Astrocyte of the cerebellum (primary cell): Measurements from ENCODE around the gene C15orf61.

Experiments
- DNase-seq: peaks from one replicate; pipeline ENCODE4 v3.0.0-alpha.2; 2011; ENCODE audit warnings: low read depth
- H3K4me3 ChIP-seq: 2 replicates; pipeline ENCODE4 v1.5.1; 2011; ENCODE audit warnings: mild to moderate bottlenecking, low read depth, low read length, moderate library complexity
- CTCF ChIP-seq: IDR thresholded peaks from 2 replicates; pipeline ENCODE4 v1.5.1; 2012; ENCODE audit warnings: low read length, low read depth, moderate library complexity, mild to moderate bottlenecking; ENCODE audit errors: missing control alignments
- in situ Hi-C: cut with HindIII; loops from 2 replicates; pipeline ENCODE4 v1.10.0; 2017; ENCODE audit warnings: low sequenced_read_pairs

C15orf61 gene

DNA sequence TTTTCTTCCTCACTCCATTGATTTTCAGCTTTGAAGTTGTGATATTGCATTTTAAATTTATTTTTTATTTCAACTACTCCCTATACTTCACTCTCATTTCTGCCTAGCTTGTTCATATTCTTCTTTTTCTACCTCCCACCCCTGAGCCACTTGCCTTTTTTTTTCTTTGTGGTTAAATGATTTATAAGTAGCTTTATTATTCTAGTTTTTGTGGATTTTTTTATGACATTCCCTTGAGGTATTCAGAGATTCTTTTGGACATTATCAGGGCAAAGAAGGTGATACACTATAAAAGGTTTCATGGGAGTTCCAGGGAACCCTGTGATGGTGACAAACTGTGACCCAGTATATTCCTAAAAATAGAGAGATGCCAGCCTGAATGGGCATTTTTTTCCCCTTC lies 3.3 kb downstream of the C15orf61 start:
- DNase-seq = no peak
- H3K4me3 ChIP-seq = no peak overlapping the region
- in situ Hi-C loops = loop anchor here (5.0 kb wide), 1 partner anchor 88 kb away; no protein-coding TSS in a partner anchor

GRCh38 chr15:67528513-67528912 lies 7.6 kb downstream of the C15orf61 start:
- TF ChIP-seq CTCF = no peak
- in situ Hi-C loops = loop anchor here (5.0 kb wide), 1 partner anchor 34 kb away; no protein-coding TSS in a partner anchor
- H3K4me3 ChIP-seq = no peak overlapping the region
- no peak for DNase-seq

More for the DNA sequence above, 3.3 kb downstream of the C15orf61 start:
- TF ChIP-seq CTCF = no peak

DNA sequence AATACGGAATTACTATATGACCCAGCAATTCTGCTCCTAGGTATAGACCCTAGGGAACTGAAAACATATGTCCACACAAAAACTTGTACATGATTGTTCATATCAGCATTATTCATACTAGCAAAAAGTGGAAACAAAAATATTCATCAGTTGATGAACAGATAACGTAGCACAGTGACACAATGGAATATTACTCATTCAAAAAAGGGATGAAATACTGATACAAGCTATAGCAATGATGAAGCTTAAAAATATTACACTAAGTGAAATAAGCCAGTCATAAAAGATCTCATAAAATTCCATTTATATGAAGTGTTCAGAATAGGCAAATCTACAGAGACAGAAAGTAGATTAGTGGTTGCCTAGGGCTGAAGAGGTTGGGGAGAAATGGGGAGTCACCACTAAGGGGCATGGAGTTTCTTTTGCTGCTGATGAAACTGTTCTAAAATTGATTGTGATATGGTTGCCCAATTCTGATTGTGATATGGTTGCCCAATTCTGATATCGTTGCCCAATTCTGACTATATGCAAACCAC lies 10.5 kb downstream of the C15orf61 start:
- no peak for DNase-seq
- TF ChIP-seq CTCF = no peak
- in situ Hi-C loops = no loop called here
- no peak overlapping the region for H3K4me3 ChIP-seq

DNA sequence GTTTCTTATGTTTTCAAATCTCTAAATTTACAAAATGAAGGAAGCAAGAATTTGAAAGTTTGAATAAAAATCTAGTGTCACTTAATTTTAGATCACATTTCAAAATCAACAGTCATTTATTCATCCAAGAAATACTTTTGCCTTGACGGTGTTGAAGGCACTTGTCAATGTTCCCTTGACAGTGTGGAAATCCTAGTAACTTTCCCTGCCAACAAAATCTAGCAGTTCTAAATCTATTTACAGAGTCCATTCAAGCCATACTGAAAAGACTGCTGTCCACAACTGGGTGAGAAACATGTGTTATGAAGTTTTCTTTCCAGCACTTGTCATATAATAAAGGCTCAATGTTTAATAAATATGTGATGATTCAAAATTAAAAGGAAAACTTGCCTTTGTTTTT lies 12.9 kb downstream of the C15orf61 start:
- no peak overlapping the region for H3K4me3 ChIP-seq
- no peak for TF ChIP-seq CTCF
- no peak for DNase-seq
- in situ Hi-C loops = no loop called here

DNA sequence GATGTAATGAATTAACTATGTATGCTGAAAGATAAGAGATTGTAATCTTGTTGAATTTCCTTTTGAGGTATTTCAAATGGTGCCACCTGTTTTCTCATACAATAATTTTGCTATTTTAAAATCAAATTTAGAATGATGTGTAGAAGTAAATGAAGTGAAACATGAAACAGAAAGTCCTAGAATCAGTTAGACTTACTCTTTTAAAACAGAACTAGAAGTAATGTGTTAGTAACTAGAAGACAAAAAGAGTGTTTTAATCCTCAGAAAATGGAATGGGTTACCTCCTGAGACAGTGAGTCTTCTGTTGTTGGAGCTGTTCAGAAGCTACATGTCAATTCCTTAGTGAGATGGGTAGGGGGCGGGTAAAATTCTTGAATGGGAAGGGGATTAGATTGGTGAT lies 13.4 kb downstream of the C15orf61 start:
- in situ Hi-C loops = no loop called here

GRCh38 chr15:67537771-67538170 lies 16.8 kb downstream of the C15orf61 start:
- no peak overlapping the region for H3K4me3 ChIP-seq
- DNase-seq = no peak
- in situ Hi-C loops = no loop called here
- TF ChIP-seq CTCF = no peak

More for the DNA sequence above, 13.4 kb downstream of the C15orf61 start:
- no peak for TF ChIP-seq CTCF
- no peak for DNase-seq
- no peak overlapping the region for H3K4me3 ChIP-seq
